ENCODE measurements around the gene FAM13A.
"Not testable (repeated sequence)": the region's sequence is repeated elsewhere in the genome, so short reads cannot be mapped to it uniquely, and the experiment has no call there.

FAM13A gene

GRCh38 chr4:88897180-88897579 lies 159.8 kb downstream of the FAM13A start:
- H3K36me3 ChIP-seq: no peaks in the 10 kb centered on the region
- TF ChIP-seq, protein P1, sequence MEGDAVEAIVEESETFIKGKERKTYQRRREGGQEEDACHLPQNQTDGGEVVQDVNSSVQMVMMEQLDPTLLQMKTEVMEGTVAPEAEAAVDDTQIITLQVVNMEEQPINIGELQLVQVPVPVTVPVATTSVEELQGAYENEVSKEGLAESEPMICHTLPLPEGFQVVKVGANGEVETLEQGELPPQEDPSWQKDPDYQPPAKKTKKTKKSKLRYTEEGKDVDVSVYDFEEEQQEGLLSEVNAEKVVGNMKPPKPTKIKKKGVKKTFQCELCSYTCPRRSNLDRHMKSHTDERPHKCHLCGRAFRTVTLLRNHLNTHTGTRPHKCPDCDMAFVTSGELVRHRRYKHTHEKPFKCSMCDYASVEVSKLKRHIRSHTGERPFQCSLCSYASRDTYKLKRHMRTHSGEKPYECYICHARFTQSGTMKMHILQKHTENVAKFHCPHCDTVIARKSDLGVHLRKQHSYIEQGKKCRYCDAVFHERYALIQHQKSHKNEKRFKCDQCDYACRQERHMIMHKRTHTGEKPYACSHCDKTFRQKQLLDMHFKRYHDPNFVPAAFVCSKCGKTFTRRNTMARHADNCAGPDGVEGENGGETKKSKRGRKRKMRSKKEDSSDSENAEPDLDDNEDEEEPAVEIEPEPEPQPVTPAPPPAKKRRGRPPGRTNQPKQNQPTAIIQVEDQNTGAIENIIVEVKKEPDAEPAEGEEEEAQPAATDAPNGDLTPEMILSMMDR (IDR thresholded peaks at IDR 0.05): no peak

DNA sequence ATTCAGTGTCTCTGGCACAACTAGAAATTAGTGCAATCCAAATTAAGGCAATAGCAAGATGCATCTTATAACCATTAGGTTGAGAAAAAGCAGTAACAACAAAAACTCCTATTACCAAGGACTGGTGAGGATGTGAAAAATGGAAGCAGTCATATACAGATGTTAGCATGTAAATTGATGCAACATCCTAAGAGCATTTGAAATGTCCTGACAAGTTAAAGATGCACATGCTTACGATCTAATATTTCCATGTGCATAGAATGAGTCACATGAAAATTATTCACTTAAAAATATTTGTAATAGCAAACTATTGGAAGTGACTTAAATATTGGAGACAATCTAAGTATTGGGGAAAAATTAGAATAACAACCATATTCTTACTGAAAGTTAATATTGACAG lies 163.0 kb downstream of the FAM13A start:
- H3K4me3 ChIP-seq (ENCODE audit: low read depth in 1 of 2, low read length in 1 of 2): no peak overlapping the region
- no peaks in the 10 kb centered on the region for H3K9me3 ChIP-seq
- no peak overlapping the region for H3K27ac ChIP-seq
- H3K27me3 ChIP-seq: no peaks in the 10 kb centered on the region
- H3K36me3 ChIP-seq: no peaks in the 10 kb centered on the region
- TF ChIP-seq, protein P1 (IDR thresholded peaks at IDR 0.05): no peak
- H3K4me1 ChIP-seq (ENCODE audit: control insufficient read depth in 1 of 2, insufficient read depth in 1 of 2, low read depth in 1 of 2, low read length in 1 of 2): no peaks in the 10 kb centered on the region

More at GRCh38 chr4:88897180-88897579, 159.8 kb downstream of the FAM13A start:
- Histone ChIP-seq H3K27ac (no peak overlapping the region), H3K9me3 (no peaks in the 10 kb centered on the region), H3K4me1 (ENCODE audit: control insufficient read depth in 1 of 2, insufficient read depth in 1 of 2, low read depth in 1 of 2, low read length in 1 of 2) (no peaks in the 10 kb centered on the region), H3K4me3 (ENCODE audit: low read depth in 1 of 2, low read length in 1 of 2) (no peak overlapping the region), H3K27me3 (no peaks in the 10 kb centered on the region)

- no peaks in the 10 kb centered on the region for H3K4me1 ChIP-seq (ENCODE audit: control insufficient read depth in 1 of 2, insufficient read depth in 1 of 2, low read depth in 1 of 2, low read length in 1 of 2)
- no peaks in the 10 kb centered on the region for H3K9me3 ChIP-seq
- TF ChIP-seq, protein P1 (IDR thresholded peaks at IDR 0.05): no peak
- H3K27me3 ChIP-seq: no peaks in the 10 kb centered on the region
- H3K4me3 ChIP-seq (ENCODE audit: low read depth in 1 of 2, low read length in 1 of 2): no peak overlapping the region
- H3K36me3 ChIP-seq: no peaks in the 10 kb centered on the region
- no peak overlapping the region for H3K27ac ChIP-seq
Measured at GRCh38 chr4:88892646-88893045, 164.3 kb downstream of the FAM13A start.

DNA sequence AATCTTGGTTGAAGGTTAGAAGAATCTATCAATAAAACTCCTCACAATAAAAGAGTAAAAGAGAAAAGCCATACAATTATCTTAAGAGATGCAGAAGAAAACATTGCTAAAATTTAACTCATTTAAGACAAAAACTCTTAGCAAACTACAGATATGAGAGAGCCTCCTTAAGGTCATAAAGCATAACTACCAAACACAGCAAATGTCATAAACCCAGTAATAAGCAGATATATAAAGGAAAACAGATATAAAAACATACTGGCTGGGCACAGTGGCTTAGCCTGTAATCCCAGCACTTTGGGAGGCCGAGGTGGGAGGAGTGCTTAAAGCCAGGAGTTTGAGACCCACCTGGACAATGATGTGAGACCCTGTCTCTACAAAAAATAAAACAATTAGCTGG lies 165.3 kb downstream of the FAM13A start:
- Histone ChIP-seq H3K27me3 (no peaks in the 10 kb centered on the region), H3K36me3 (no peaks in the 10 kb centered on the region), H3K4me1 (ENCODE audit: control insufficient read depth in 1 of 2, insufficient read depth in 1 of 2, low read depth in 1 of 2, low read length in 1 of 2) (no peaks in the 10 kb centered on the region), H3K4me3 (ENCODE audit: low read depth in 1 of 2, low read length in 1 of 2) (no peak overlapping the region), H3K27ac (no peak overlapping the region), H3K9me3 (no peaks in the 10 kb centered on the region)
- TF ChIP-seq, protein P1 (IDR thresholded peaks at IDR 0.05): no peak

- not testable (repeated sequence) for H3K36me3 ChIP-seq; H3K9me3 ChIP-seq; H3K4me1 ChIP-seq (ENCODE audit: control insufficient read depth in 1 of 2, insufficient read depth in 1 of 2, low read depth in 1 of 2, low read length in 1 of 2); H3K4me3 ChIP-seq (ENCODE audit: low read depth in 1 of 2, low read length in 1 of 2); H3K27ac ChIP-seq; H3K27me3 ChIP-seq
Measured at GRCh38 chr4:88887409-88887808, 169.6 kb downstream of the FAM13A start.

GRCh38 chr4:88881227-88881569 lies 175.8 kb downstream of the FAM13A start:
- H3K9me3 ChIP-seq: no peaks in the 10 kb centered on the region
- no peaks in the 10 kb centered on the region for H3K36me3 ChIP-seq
- H3K27ac ChIP-seq: no peak overlapping the region
- H3K27me3 ChIP-seq: no peaks in the 10 kb centered on the region
- TF ChIP-seq, protein P1 (IDR thresholded peaks at IDR 0.05): no peak
- no peak overlapping the region for H3K4me3 ChIP-seq (ENCODE audit: low read depth in 1 of 2, low read length in 1 of 2)
- H3K4me1 ChIP-seq (ENCODE audit: control insufficient read depth in 1 of 2, insufficient read depth in 1 of 2, low read depth in 1 of 2, low read length in 1 of 2): no peaks in the 10 kb centered on the region

All from neutrophil (primary cell).